Panc1 (cell line): Measurements from ENCODE around the gene PHC3.

Experiments
- SIN3A ChIP-seq: IDR thresholded peaks from 2 replicates; pipeline ENCODE4 v1.6.1; 2012; ENCODE audit warnings: low read depth, mild to moderate bottlenecking, low read length, moderate library complexity, borderline replicate concordance; ENCODE audit not compliant: insufficient read depth
- TF ChIP-seq, protein P1 (sequence below): fragments of 450-650 bp; IDR thresholded peaks from 2 replicates; pipeline ENCODE4 v1.5.1; 2017; ENCODE audit warnings: mild to moderate bottlenecking
- TF ChIP-seq, protein P2 (sequence below), 2 experiments: IDR thresholded peaks; 2 replicates each; pipeline ENCODE4 v1.6.1; 2011 to 2012; ENCODE audit warnings: low read depth in 2 of 2, control low read depth in 1 of 2, low read length in 1 of 2, mild to moderate bottlenecking in 1 of 2, moderate library complexity in 1 of 2; ENCODE audit not compliant: insufficient read depth in 1 of 2

DNA sequence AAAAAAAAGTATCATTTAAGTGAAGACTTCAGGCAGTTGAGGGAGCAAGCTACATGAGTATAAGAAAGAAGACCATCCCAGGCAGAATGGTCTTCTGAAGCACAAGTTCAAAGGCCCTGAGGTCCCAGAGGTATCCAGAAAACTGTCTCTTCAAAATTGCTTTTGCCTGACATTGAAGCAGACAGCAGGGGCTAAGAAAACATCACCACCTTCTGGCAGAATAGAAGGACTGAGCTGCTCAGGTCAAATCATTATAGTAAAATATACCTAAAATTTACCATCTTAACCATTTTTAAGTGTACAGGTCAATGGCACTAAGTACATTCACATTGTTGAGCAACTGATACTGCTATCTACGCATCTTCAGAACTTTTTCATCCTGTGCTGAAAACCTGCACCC, 127.3 kb downstream of the PHC3 start:
- TF ChIP-seq, protein P1, sequence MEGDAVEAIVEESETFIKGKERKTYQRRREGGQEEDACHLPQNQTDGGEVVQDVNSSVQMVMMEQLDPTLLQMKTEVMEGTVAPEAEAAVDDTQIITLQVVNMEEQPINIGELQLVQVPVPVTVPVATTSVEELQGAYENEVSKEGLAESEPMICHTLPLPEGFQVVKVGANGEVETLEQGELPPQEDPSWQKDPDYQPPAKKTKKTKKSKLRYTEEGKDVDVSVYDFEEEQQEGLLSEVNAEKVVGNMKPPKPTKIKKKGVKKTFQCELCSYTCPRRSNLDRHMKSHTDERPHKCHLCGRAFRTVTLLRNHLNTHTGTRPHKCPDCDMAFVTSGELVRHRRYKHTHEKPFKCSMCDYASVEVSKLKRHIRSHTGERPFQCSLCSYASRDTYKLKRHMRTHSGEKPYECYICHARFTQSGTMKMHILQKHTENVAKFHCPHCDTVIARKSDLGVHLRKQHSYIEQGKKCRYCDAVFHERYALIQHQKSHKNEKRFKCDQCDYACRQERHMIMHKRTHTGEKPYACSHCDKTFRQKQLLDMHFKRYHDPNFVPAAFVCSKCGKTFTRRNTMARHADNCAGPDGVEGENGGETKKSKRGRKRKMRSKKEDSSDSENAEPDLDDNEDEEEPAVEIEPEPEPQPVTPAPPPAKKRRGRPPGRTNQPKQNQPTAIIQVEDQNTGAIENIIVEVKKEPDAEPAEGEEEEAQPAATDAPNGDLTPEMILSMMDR, result no peak; the same call in none of the 2 replicates
- TF ChIP-seq, protein P2, sequence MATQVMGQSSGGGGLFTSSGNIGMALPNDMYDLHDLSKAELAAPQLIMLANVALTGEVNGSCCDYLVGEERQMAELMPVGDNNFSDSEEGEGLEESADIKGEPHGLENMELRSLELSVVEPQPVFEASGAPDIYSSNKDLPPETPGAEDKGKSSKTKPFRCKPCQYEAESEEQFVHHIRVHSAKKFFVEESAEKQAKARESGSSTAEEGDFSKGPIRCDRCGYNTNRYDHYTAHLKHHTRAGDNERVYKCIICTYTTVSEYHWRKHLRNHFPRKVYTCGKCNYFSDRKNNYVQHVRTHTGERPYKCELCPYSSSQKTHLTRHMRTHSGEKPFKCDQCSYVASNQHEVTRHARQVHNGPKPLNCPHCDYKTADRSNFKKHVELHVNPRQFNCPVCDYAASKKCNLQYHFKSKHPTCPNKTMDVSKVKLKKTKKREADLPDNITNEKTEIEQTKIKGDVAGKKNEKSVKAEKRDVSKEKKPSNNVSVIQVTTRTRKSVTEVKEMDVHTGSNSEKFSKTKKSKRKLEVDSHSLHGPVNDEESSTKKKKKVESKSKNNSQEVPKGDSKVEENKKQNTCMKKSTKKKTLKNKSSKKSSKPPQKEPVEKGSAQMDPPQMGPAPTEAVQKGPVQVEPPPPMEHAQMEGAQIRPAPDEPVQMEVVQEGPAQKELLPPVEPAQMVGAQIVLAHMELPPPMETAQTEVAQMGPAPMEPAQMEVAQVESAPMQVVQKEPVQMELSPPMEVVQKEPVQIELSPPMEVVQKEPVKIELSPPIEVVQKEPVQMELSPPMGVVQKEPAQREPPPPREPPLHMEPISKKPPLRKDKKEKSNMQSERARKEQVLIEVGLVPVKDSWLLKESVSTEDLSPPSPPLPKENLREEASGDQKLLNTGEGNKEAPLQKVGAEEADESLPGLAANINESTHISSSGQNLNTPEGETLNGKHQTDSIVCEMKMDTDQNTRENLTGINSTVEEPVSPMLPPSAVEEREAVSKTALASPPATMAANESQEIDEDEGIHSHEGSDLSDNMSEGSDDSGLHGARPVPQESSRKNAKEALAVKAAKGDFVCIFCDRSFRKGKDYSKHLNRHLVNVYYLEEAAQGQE (IDR thresholded peaks at IDR 0.05; ENCODE audit: insufficient read depth in 1 of 2, low read depth in 2 of 2, low read length in 1 of 2), result no peak
- no peak for TF ChIP-seq SIN3A
